HG03521 (cell line): ENCODE measurements around the gene PHACTR3.

Source experiments
- ATAC-seq: cut with Tn5 transposase; IDR thresholded peaks from one replicate; pipeline ENCODE4 v1.9.1; 2021; ENCODE audit warnings: mild to moderate bottlenecking, moderate library complexity; ENCODE audit not compliant: unreplicated experiment

PHACTR3 gene

GRCh38 chr20:59823030-59823423 is 218.7 kb downstream of the PHACTR3 start:
- ATAC-seq: no peak

- ATAC-seq: no peak
These were observed 219.3 kb downstream of the PHACTR3 start for GRCh38 chr20:59823491-59824259.

GRCh38 chr20:59824711-59825562 is 220.6 kb downstream of the PHACTR3 start:
- ATAC-seq: no peak

- ATAC-seq: no peak
These were observed 221.2 kb downstream of the PHACTR3 start for GRCh38 chr20:59825563-59825920.

- no peak for ATAC-seq
These were observed 221.8 kb downstream of the PHACTR3 start for GRCh38 chr20:59825944-59826759.

GRCh38 chr20:59827138-59828056 is 223.1 kb downstream of the PHACTR3 start:
- ATAC-seq: no peak

GRCh38 chr20:59828125-59829053 is 224.0 kb downstream of the PHACTR3 start:
- ATAC-seq: no peak

- no peak for ATAC-seq
These were observed 224.9 kb downstream of the PHACTR3 start for GRCh38 chr20:59829054-59829785.

GRCh38 chr20:59829786-59830664 is 225.7 kb downstream of the PHACTR3 start:
- ATAC-seq: no peak

- ATAC-seq: no peak
These were observed 226.3 kb downstream of the PHACTR3 start for GRCh38 chr20:59830665-59831023.

GRCh38 chr20:59831024-59831915 is 226.9 kb downstream of the PHACTR3 start:
- ATAC-seq: no peak

- no peak for ATAC-seq
These were observed 227.6 kb downstream of the PHACTR3 start for GRCh38 chr20:59831916-59832270.

GRCh38 chr20:59832406-59833363 is 228.3 kb downstream of the PHACTR3 start:
- no peak for ATAC-seq

GRCh38 chr20:59835057-59835447 is 230.7 kb downstream of the PHACTR3 start:
- no peak for ATAC-seq
